H1 (cell line): Measurements from ENCODE around the gene SRRM2. TPM values are rescaled to one million over a fixed set of nuclear protein-coding genes. Genes with fewer than 3 reads are reported as not detected.

Source experiments
- CTCF ChIA-PET: fragments of 300-600 bp; sonication (Branson Sonifier 250); formaldehyde crosslinking; loops from one replicate; lab custom pipeline; 2021; ENCODE audit not compliant: partially characterized antibody; lab: Charles Lee
- POLR2A ChIA-PET: fragments of 300-600 bp; sonication (Branson Sonifier 250); formaldehyde crosslinking; loops from one replicate; lab custom pipeline; 2021; ENCODE audit warnings: inconsistent platforms; ENCODE audit not compliant: partially characterized antibody; lab: Charles Lee
- DNase-seq, 2 experiments: peaks; one replicate each; pipeline versions ENCODE4 v3.0.0 to v3.0.0-alpha.2; 2010 to 2022; ENCODE audit warnings: low spot score in 2 of 2, low read depth in 1 of 2, mixed read lengths in 1 of 2
- FAIRE-seq: peaks from 2 replicates; lab custom pipeline; 2011; peaks lifted over from hg19 to GRCh38; lab: Jason Lieb, UNC
- H2AFZ ChIP-seq: 2 replicates; pipeline ENCODE4 v1.8.1; 2012; ENCODE audit warnings: low read length, inconsistent platforms
- H2AK5ac ChIP-seq: 2 replicates; pipeline ENCODE4 v1.6.1; 2013; ENCODE audit warnings: low read depth, low read length
- H2BK120ac ChIP-seq: replicated peaks from 2 replicates; pipeline ENCODE3; 2013; ENCODE audit warnings: low read depth, low read length, inconsistent platforms
- H2BK12ac ChIP-seq: 2 replicates; pipeline ENCODE4 v1.6.1; 2013; ENCODE audit warnings: low read depth, low read length
- H2BK15ac ChIP-seq: 2 replicates; pipeline ENCODE4 v1.6.1; 2013; ENCODE audit warnings: low read length
- H2BK20ac ChIP-seq: 2 replicates; pipeline ENCODE4 v1.6.1; 2013; ENCODE audit warnings: low read length
- H2BK5ac ChIP-seq: 2 replicates; pipeline ENCODE4 v1.6.1; 2013; ENCODE audit warnings: low read depth, low read length
- H3K14ac ChIP-seq: 2 replicates; pipeline ENCODE4 v1.6.1; 2013; ENCODE audit warnings: inconsistent platforms; ENCODE audit not compliant: insufficient read length
- H3K18ac ChIP-seq: 2 replicates; pipeline ENCODE4 v1.6.1; 2013; ENCODE audit warnings: low read length; ENCODE audit errors: extremely low read depth
- H3K23ac ChIP-seq: 2 replicates; pipeline ENCODE4 v1.6.1; 2013; ENCODE audit warnings: inconsistent platforms; ENCODE audit not compliant: insufficient read length
- H3K23me2 ChIP-seq: 2 replicates; pipeline ENCODE4 v1.6.1; 2013; ENCODE audit warnings: low read depth, low read length
- H3K27ac ChIP-seq: 2 replicates; pipeline ENCODE4 v1.6.1; 2011; ENCODE audit warnings: low read depth, low read length, inconsistent platforms
- H3K27me3 ChIP-seq, 4 experiments: replicated peaks in 1 of 4; 1 replicate in 1 of 4; 2 replicates in 3 of 4; pipeline versions ENCODE4 v1.6.1 to v1.8.1; 2011 to 2013; ENCODE audit warnings: low read length in 3 of 4, mild to moderate bottlenecking in 3 of 4, inconsistent platforms in 2 of 4, mixed read lengths in 2 of 4, moderate library complexity in 1 of 4; ENCODE audit not compliant: control insufficient read depth in 3 of 4, insufficient read depth in 3 of 4; ENCODE audit errors: extremely low read depth in 1 of 4
- H3K36me3 ChIP-seq, 4 experiments: 2 replicates each; pipeline versions ENCODE4 v1.6.1 to v1.8.1; 2011 to 2013; ENCODE audit warnings: mild to moderate bottlenecking in 4 of 4, low read length in 3 of 4, moderate library complexity in 2 of 4, control low read depth in 1 of 4, inconsistent platforms in 1 of 4; ENCODE audit not compliant: insufficient read depth in 4 of 4, control insufficient read depth in 2 of 4
- H3K4ac ChIP-seq: replicated peaks from 2 replicates; pipeline ENCODE3; 2013; ENCODE audit warnings: low read length, low read depth, mixed read lengths, inconsistent platforms; ENCODE audit not compliant: insufficient read length
- H3K4me1 ChIP-seq, 4 experiments: replicated peaks in 1 of 4; 1 replicate in 1 of 4; 2 replicates in 3 of 4; pipeline versions ENCODE4 v1.6.1 to v1.8.1; 2011 to 2013; ENCODE audit warnings: low read length in 3 of 4, inconsistent platforms in 2 of 4, mixed read lengths in 1 of 4; ENCODE audit not compliant: insufficient read depth in 4 of 4, control insufficient read depth in 3 of 4
- H3K4me2 ChIP-seq, 2 experiments: 2 replicates each; pipeline versions ENCODE4 v1.6.1 to v1.8.1; 2011 to 2013; ENCODE audit warnings: low read depth in 2 of 2, low read length in 2 of 2, control low read depth in 1 of 2, inconsistent platforms in 1 of 2, mild to moderate bottlenecking in 1 of 2; ENCODE audit not compliant: insufficient read depth in 1 of 2
- H3K4me3 ChIP-seq, 4 experiments: fragments of 200-600, 300-600 bp in 1 of 4; sonication (generic), shearing (Covaris generic), sonication (Bioruptor Twin) in 1 of 4; 2 replicates each; pipeline versions ENCODE4 v1.5.1 to v1.8.1; 2011 to 2016; ENCODE audit warnings: low read length in 4 of 4, low read depth in 3 of 4, control low read depth in 2 of 4, inconsistent platforms in 2 of 4, mild to moderate bottlenecking in 2 of 4, mixed read lengths in 1 of 4, moderate library complexity in 1 of 4; ENCODE audit not compliant: insufficient read depth in 2 of 4; ENCODE audit errors: extremely low read depth in 1 of 4
- H3K56ac ChIP-seq: replicated peaks from 2 replicates; pipeline ENCODE3; 2013; ENCODE audit warnings: low read depth, mild to moderate bottlenecking, mixed read lengths, low read length, inconsistent platforms; ENCODE audit not compliant: insufficient read length
- H3K79me1 ChIP-seq: 2 replicates; pipeline ENCODE4 v1.6.1; 2013; ENCODE audit warnings: low read depth, low read length, control low read depth
- H3K79me2 ChIP-seq, 2 experiments: 2 replicates each; pipeline versions ENCODE4 v1.6.1 to v1.8.1; 2012 to 2013; ENCODE audit warnings: low read length in 2 of 2, mild to moderate bottlenecking in 2 of 2, inconsistent platforms in 1 of 2; ENCODE audit not compliant: insufficient read depth in 2 of 2, control insufficient read depth in 1 of 2
- H3K9ac ChIP-seq, 4 experiments: replicated peaks in 1 of 4; 1 replicate in 1 of 4; 2 replicates in 3 of 4; pipeline versions ENCODE4 v1.6.1 to v1.8.1; 2011 to 2013; ENCODE audit warnings: low read depth in 3 of 4, low read length in 3 of 4, control low read depth in 2 of 4, mild to moderate bottlenecking in 2 of 4, moderate library complexity in 2 of 4, inconsistent platforms in 1 of 4; ENCODE audit errors: extremely low read depth in 1 of 4
- H3K9me3 ChIP-seq, 2 experiments: 2 replicates each; pipeline versions ENCODE4 v1.6.1 to v1.8.1; 2012 to 2013; ENCODE audit warnings: mild to moderate bottlenecking in 2 of 2, moderate library complexity in 2 of 2, control low read depth in 1 of 2, inconsistent platforms in 1 of 2, low read depth in 1 of 2, low read length in 1 of 2, mixed read lengths in 1 of 2; ENCODE audit not compliant: insufficient read depth in 2 of 2
- H4K20me1 ChIP-seq, 2 experiments: replicated peaks in 1 of 2; 2 replicates each; pipeline versions ENCODE3 to v1.8.1; 2011 to 2013; ENCODE audit warnings: inconsistent platforms in 2 of 2, low read length in 2 of 2, mild to moderate bottlenecking in 1 of 2; ENCODE audit not compliant: insufficient read depth in 2 of 2, control insufficient read depth in 1 of 2
- H4K5ac ChIP-seq: 2 replicates; pipeline ENCODE4 v1.6.1; 2013; ENCODE audit warnings: low read length, low read depth, mixed read lengths, inconsistent platforms; ENCODE audit not compliant: insufficient read length
- H4K8ac ChIP-seq: 2 replicates; pipeline ENCODE4 v1.8.0; 2013; ENCODE audit warnings: mild to moderate bottlenecking, moderate library complexity, low read length, inconsistent platforms; ENCODE audit not compliant: insufficient read depth; ENCODE audit errors: extremely low read depth
- H4K91ac ChIP-seq: replicated peaks from 2 replicates; pipeline ENCODE3; 2013; ENCODE audit warnings: low read length, mixed read lengths, inconsistent platforms; ENCODE audit not compliant: insufficient read length
- RNF2 ChIP-seq: fragments of 200-900, 300-1000 bp; sonication (generic); IDR thresholded peaks from 2 replicates; pipeline ENCODE4 v1.7.1; 2016; ENCODE audit warnings: borderline replicate concordance, low read depth, mild to moderate bottlenecking, antibody characterized with exemption, low read length; ENCODE audit not compliant: poor library complexity, severe bottlenecking; ENCODE audit errors: missing control alignments
- SAP30 ChIP-seq: fragments of 300-600 bp; sonication (generic); IDR thresholded peaks from 2 replicates; pipeline ENCODE4 v1.7.1; 2012; ENCODE audit warnings: low read length, moderate library complexity, mild to moderate bottlenecking, inconsistent platforms; ENCODE audit not compliant: insufficient read depth, insufficient replicate concordance
- WGBS, 2 experiments: shearing (Covaris generic) in 1 of 2; methylation state at CpG; one replicate each; pipeline versions ENCODE4 v1.1.6 to v1.1.7; 2013 to 2015; ENCODE audit warnings: low lambda C conversion rate in 2 of 2, mixed read lengths in 2 of 2, inconsistent platforms in 1 of 2, low coverage in 1 of 2, missing lambda C conversion rate in 1 of 2; ENCODE audit not compliant: insufficient replicate concordance in 2 of 2, insufficient coverage in 1 of 2, insufficient read length in 1 of 2; ENCODE audit errors: extremely low coverage in 1 of 2, missing lambda C conversion rate in 1 of 2; 5-methylcytosine and 5-hydroxymethylcytosine counted together
- polyA plus RNA-seq, 7 experiments: library from polyadenylated mRNA; depleted of rRNA in 3 of 7; stranded (reverse) in 5 of 7; unstranded in 2 of 7; fragments of >200 nt in 5 of 7; fragments of 200-250 nt in 2 of 7; gene quantifications; 1 replicate in 5 of 7; 2 replicates in 1 of 7; 4 replicates in 1 of 7; pipeline versions ENCODE4 v1.2.1 to v1.2.3, GENCODE V29; 2011 to 2013; ENCODE audit warnings: missing spikeins in 2 of 7, mixed read lengths in 2 of 7
- total RNA-seq: library from RNA; stranded (reverse); fragmentation: NEBNext Ultra II Directional; extraction: Animal tissue kit (Norgen Biotek cat#: 25700); gene quantifications from 2 replicates; pipeline ENCODE4 v1.2.1, GENCODE V29; 2021

The SRRM2 gene
- total and polyA plus RNA-seq, 2 of the 8 experiments (the other 6 are each of a cell fraction or from before 2014, with no cell fraction given): 300 to 579 TPM

GRCh38 chr16:2702871-2703745, 49.3 kb upstream of the SRRM2 start:
- H3K9me3 ChIP-seq: no peaks in the 10 kb centered on the region
- H3K27ac ChIP-seq: no peak overlapping the region
- H4K5ac ChIP-seq: no peak overlapping the region
- H2BK20ac ChIP-seq: no peak overlapping the region
- H2BK15ac ChIP-seq: no peak overlapping the region
- H3K36me3 ChIP-seq: peaks cover 4 to 29% (median 18%) of the 10 kb centered on the region in 4 experiments; a peak in 5 of 8 replicates
- no peak overlapping the region for H3K9ac ChIP-seq
- H2BK5ac ChIP-seq: no peak overlapping the region
- H2AK5ac ChIP-seq: no peak overlapping the region
- no peak overlapping the region for H3K4ac ChIP-seq
- H3K56ac ChIP-seq: no peak overlapping the region
- no peaks in the 10 kb centered on the region for H3K23me2 ChIP-seq
- FAIRE-seq (no peak), DNase-seq (no peak)
- no peak overlapping the region for H2BK12ac ChIP-seq
- H2AFZ ChIP-seq: no peak overlapping the region
- H4K8ac ChIP-seq: no peak overlapping the region
- H4K20me1 ChIP-seq: peaks cover 0 to 21% of the 10 kb centered on the region in 2 experiments
- no peaks in the 10 kb centered on the region for H3K4me1 ChIP-seq
- H2BK120ac ChIP-seq: no peak overlapping the region
- POLR2A ChIA-PET: interaction anchor here (0.8 to 2.1 kb wide), 6 partner anchors 9 to 64 kb away, joined by 3 to 9 read pairs (median 4); partner anchors contain the start of gene KCTD5
- H3K79me2 ChIP-seq: no peaks in the 10 kb centered on the region
- H3K79me1 ChIP-seq: no peaks in the 10 kb centered on the region
- H3K4me2 ChIP-seq: no peak overlapping the region
- no peak overlapping the region for H3K14ac ChIP-seq
- no peak overlapping the region for H4K91ac ChIP-seq
- H3K23ac ChIP-seq: no peak overlapping the region
- CTCF ChIA-PET: interaction anchor here (1.5 to 2.2 kb wide), 2 partner anchors 11 kb away, joined by 4 to 6 read pairs; no protein-coding TSS in a partner anchor
- no peak overlapping the region for H3K18ac ChIP-seq
- 93% methylated on average over 24 of the region's 28 CpGs; no CpG with 5 or more reads in 1 of the 2 experiments for WGBS, 2 experiments
- H3K4me3 ChIP-seq: no peak overlapping the region
- no peaks in the 10 kb centered on the region for H3K27me3 ChIP-seq
- TF ChIP-seq RNF2 (no peak), SAP30 (no peak)
